ENCODE results near the gene CARMIL1.
"Not testable (repeated sequence)": the region's sequence is repeated elsewhere in the genome, so short reads cannot be mapped to it uniquely, and the experiment has no call there.

The CARMIL1 gene

DNA sequence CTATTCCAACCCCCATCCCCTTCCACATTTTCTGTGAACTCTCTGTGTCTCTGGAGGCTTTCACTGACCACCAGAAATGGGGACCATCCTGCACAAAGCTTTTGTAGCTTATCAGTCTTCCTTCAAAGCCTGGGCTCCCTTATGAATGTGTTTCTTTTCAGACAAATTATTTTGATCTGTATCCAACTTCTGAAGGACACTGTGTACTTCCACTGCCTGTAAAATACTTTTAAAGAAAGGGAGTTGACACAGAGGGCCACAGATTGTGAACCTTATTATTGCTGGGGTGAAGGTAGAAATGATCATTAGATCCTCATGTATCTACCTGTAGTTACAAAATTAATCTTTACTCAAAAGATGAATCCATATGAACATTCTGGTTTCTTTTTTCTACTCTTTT is 135.6 kb downstream of the CARMIL1 start:
- DNase-seq: no peak

DNA sequence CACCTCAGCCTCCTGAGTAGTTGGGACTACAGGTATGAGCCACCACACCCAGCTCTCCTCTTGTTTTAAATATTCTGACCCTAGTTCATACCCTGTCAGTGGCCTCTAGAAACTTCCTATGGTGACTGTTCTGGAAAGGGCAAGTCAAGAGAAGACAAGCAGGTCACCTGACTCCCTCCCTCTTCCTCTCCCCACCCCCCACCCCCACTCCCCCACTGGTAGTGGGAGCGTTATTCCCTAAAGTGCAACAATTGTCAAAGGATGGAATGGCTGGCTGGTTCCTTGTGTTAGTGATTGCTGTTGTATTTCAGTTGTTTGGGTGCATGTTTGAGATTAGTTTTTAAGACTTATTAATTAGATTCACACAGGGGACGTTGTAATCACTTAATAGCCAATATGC is 136.1 kb downstream of the CARMIL1 start:
- DNase-seq: no peak

DNA sequence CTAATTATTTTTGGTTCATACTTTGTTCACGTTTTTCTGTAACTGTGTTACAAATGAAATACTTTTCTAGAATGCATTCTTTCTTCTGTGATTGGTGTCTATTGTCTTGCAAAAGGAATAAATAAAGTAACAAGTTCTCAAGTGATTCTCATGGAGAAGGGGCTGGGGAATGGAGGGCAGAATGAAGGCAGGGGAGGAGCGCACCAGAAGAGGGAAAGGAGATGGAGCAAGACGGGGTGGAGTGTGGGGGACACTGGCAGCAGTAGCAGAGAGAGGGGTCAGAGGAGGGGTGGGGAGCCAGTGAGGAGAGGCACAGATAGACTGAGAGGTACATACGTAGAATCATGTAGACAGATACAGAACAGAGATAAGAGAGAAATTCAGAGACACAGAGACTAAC is 136.5 kb downstream of the CARMIL1 start:
- no peak for DNase-seq

DNA sequence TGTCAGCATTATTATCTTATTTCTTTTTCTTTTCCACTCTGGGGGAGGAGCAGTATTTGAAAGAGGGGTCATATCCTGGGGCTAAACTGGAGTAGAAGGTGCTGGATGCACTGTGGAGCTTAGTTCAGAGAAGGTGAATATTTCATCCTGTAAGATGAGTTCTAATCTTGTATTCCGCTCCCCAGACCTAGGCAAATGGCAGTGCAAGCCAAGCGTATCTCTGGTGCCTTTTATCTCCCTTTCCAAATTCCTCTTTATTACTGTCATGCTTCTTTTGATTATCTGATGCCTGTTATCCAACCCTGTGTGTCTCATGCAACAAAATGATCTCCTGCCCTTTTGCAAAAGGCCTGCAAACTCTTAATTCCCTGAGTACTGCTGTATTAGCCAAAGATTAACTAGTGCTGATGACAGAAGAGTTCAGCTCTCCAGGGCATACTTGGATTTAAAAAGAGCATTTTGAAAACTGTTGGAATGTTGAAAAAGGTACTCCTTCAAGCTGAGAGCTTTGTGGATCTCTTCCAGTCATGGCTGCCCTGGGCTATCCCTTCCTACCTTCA is 138.0 kb downstream of the CARMIL1 start:
- DNase-seq: no peak

DNA sequence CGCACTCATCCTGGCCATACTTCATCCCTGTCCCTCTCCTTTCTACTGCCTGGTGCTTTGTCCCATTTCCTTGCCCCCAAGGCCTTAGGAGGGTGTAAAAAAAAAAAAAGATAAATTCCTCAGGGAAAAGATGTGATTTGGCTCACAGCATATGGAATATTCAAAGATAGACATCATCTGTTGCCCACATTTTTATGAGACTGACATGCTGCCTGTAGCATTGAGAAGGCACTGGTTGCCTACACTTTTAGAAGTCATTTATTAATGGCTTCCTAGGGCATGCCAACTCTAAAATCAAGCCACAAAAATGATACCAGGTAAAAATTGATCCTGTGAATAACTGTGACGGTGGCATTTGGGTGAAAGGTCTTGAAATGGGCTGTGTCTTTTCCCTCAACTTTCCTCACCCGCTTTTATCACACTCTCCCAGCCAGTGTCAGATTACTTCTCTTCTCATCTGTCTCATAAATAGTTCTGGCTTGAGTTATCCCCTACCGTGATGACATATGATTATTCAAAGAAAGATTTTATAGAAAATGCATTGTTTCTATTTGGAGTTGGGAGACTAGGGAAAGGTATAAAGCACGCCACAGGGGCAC is 139.4 kb downstream of the CARMIL1 start:
- DNase-seq: no peak

DNA sequence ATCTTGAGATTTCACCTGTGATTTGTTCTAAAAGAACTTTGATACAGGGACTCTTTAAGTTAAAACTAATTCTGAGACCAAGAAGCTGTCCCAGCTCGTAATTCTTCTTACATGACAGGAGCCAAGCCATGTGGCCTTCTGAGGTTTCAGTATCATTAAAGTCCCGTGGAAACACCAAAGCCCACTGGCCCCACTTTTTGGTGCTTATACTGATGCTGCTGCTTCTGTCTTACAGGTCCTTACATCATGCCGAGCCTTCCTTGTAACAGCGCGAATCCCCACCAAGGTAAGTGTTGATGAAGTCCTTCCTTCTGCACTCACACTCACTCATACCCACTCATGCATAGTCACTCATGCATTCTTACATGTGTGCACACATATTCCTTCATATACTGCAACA is 140.7 kb downstream of the CARMIL1 start:
- no peak for DNase-seq

DNA sequence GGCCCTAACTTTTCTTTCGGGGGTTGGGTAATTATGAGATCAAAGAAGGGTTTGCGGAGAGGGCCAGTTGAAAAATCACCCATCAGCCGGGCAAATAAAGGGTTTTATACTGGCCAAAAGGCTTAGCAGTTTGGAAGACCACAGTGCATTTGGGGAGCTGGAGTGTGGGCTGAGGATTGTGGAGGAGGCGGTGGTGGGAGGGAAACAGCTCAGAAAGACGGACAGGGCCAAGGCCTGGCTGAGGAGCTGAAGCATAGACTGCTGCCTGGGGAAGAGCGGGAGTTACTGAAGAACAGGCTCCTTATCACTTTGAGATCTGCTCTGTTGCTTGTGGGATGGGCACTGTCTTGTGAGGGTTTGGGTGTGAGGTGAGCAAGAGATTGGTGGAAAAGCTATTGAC is 144.2 kb downstream of the CARMIL1 start:
- no peak for DNase-seq

DNA sequence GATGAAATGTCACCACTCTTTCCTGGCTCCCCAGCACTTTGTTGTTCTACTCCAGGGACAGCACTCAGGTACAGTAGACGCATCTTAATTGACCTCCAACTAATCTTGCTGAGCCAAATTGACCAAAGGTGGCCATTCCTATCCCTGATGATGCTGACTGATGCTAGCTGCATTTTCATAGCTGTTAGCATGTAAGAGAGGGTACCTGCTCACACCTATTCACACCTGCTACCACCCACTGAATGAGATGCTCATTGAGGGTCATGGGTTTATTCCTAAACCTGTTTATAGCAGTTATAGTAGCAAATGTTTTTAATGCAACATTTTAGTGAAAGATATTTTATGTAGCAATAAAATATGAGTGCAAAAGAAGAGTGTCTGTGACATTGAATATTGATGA is 145.1 kb downstream of the CARMIL1 start:
- no peak for DNase-seq

DNA sequence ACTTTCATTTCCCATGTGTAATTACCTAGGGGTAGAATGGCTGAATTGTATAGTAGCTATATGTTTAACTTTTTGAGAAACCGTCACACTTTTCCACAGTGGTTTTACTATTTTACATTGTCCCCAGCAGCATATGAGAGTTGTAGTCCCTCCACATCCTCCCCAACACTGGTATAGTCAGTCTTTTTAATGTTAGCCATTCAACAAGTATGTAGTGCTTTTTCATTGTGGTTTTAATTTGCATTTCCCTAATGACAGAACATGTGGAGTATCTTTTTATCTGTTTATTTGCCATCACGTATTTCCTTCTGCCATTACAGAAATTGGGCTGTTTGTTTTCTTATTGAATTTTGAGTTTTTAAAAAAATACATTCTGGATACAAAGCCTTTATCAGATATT is 148.4 kb downstream of the CARMIL1 start:
- DNase-seq: no peak

DNA sequence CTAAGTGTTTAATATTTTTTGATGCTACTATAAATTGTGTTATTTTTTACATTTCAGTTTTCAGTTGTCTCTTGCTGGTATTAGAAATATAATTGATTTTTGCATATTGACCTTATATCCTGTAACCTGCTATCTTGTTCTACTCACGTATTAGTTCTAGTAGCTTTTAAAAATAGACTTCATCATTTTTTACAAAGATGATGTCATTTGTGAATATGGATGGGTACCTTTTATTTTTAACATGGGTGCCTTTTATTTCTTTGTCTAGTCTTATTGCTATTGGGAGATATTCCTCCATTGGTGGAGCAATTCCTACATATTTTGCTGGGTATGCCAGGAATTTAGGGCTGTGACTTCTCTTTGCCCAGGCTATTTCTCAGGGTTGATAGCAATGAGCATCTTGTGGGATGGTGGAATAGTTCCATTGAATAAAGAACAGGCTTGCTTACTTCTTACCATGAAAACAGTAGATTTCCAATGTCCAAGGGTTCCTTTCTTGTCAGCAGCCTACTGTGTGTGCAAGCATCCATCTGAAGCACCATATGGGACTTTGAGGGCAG is 149.7 kb downstream of the CARMIL1 start:
- DNase-seq: no peak

DNA sequence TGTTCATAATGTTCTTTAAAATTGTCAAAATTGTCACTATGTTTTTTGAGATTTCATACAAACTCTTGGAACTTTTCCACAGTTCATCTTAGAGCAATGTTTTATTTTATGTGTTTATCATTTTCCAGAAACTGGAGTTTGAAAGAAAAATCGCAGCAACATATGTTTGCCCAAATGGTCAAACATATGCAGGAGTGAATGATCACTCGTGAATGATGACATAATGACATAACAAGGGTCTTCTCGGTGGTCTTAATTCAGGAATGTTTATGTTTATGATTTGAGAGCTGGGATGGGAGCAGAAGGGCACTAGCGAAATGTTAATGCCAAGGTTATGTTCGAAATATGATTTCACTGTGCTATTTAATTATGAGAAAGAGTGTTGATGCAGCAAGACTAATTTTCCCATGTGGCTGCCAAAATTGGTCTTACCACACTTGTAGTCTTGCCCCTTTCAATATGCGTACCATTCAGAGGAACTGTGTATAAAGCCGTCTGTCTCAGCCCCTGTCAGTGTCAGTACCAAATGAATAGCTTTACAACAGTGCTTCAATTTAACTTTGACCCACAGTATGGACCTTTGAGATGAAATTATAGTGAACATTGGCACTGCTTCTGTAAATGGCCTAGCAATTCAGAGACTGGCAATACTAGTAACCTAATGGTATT is 152.3 kb downstream of the CARMIL1 start:
- no peak for DNase-seq

DNA sequence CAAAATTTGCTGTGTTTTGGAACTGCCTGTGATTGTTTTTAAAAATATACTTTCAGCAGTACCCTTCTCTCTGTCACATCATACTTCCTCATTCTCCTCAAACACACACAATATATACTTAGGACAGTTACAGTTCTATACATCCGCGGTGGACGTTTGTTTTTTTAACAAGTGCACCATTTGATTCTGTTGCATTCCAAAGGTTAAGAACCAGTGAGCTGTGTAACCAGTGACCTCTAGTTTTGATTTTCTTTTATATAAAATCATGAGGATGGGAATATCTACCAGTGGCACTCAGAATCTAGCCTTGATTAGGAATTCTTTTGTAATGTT is 152.8 kb downstream of the CARMIL1 start:
- no peak for DNase-seq

DNA sequence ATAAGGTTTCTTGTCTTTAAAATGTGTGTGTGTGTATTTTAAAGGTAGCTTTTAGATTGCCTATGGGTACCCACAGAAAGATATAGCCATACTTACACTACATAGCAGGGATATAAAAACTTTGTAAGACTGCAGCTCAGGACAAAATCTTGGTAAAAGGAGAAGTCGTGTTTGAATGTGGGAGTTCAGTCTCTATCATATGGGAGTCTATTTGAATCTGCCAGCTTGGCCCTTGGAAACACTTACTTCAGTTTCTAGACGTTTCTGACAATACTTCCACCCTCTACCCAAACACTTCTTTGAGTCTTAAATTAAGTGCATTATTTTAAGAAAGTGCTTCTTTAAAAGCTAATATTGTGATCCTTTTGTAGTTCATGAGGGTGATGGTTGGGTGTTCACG is 155.7 kb downstream of the CARMIL1 start:
- no peak for DNase-seq

DNA sequence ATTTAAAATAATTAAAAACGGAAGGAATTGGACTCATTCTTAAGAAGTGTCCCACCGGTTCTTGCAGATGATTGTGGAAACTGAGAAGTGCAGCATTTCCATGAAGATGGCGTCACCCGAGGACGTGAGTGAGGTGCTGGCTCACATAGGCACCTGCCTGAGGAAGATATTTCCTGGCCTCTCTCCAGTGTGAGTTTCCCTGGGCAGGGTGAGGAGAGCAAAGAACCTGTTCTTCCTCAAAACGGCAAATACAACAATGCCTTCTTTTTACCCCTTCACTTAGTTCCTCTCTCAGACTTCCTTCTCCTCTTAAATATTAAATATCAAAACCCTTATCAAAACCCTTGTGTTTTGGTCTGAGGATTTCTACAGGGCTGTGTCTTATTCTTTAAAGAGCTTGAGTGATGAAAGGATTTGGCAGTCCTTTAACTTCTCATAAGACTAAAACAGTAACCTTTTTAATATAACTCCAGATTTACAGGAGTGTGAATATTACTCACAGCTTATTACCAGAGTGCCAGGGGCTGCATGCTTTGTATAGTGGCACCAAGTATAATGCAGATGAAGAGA is 156.3 kb downstream of the CARMIL1 start:
- no peak for DNase-seq

DNA sequence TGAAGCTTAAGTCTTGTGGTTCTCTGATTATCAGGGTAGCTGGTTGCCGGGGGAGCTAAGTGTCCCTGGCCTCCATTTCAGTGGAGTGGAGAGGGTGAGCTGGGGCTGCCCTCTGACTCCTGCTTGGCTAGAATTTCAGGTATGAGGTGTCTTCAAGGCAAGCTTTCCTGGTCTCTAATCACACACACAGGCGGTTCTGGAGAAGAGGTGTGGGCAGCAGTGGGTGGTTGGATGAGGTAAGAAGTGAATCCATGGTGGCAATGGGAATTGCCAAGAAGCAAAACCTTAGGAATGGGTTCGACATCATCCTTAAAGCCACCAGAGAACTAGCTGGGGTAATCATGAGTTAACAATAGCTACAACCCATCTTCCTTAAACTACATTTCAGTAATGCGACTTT is 157.6 kb downstream of the CARMIL1 start:
- no peak for DNase-seq

DNA sequence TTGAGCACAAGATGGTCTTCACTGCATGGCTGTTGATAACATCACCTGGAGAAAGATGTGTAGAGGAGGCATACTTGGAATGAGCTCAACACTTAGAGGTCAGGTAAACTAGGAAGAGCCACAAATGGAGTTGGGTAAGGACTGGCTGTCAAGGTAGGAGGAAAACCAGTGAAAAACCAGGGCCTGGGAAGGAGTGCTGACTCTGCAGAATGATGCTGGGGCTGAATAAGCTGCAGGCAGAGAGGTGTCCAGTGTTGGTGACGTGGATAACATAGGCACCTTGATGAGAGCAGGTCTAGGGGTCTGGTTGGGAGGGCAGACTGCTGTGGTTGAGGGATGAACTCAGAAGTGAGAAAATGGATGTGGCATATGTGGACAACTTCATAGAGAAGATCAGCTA is 160.2 kb downstream of the CARMIL1 start:
- DNase-seq: no peak

DNA sequence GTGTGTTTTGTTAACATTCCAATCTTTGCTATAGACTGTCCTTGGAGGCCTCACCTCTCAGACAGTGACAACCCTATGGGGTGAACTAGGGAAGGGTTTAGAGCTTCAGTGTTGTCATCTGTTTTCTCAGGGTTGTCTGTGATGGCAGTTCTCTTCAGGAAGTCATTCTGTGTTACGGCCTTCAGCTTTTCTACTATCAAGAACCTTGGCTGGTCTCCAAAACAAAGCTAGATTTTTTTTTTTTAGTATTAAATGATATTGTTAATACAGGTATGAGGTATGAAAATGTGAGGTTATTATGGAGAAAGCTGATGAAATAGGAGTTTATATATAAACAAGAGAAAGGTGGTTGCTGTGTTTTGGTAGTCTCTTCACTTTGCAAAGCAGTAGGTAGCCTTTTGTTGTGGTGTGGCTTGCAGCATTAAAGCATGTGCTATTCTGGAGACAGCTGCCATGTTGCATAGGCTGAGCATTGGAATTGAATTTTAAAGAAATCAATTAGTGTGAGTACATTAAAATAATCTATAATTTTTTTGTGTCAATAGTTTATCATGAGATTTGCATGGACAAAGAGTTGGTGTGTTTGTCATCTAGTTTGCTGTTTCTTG is 162.6 kb downstream of the CARMIL1 start:
- DNase-seq: no peak

DNA sequence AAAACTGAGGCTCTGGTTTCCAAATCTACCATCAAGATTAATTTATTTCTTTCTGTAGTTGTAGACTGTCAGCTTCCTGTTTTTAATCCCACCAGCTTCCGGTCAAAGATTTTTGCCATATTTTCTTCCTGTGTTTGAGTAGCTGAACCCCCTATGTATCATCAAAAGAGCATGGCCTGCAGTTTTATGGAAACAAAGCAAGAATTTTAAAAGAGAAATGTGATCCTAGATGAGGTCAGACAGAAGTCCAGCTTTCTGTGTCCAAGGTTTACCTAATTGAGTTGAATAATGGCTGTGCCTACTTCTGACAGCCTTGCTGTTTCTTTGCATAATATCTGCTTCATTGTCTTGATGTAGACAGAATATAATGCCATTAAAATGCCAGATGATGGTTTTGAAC is 163.7 kb downstream of the CARMIL1 start:
- no peak for DNase-seq

DNA sequence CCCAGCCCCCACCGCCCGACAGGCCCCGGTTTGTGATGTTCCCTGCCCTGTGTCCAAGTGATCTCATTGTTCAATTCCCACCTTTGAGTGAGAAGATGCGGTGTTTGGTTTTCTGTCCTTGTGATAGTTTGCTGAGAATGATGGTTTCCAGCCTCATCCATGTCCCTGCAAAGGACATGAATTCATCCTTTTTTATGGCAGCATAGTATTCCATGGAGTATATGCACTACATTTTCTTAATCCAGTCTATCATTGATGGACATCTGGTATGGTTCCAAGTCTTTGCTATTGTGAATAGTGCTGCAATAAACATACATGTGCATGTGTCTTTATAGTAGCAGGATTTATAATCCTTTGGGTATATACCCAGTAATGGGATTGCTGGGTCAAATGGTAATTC is 165.3 kb downstream of the CARMIL1 start:
- DNase-seq: not testable (repeated sequence)

DNA sequence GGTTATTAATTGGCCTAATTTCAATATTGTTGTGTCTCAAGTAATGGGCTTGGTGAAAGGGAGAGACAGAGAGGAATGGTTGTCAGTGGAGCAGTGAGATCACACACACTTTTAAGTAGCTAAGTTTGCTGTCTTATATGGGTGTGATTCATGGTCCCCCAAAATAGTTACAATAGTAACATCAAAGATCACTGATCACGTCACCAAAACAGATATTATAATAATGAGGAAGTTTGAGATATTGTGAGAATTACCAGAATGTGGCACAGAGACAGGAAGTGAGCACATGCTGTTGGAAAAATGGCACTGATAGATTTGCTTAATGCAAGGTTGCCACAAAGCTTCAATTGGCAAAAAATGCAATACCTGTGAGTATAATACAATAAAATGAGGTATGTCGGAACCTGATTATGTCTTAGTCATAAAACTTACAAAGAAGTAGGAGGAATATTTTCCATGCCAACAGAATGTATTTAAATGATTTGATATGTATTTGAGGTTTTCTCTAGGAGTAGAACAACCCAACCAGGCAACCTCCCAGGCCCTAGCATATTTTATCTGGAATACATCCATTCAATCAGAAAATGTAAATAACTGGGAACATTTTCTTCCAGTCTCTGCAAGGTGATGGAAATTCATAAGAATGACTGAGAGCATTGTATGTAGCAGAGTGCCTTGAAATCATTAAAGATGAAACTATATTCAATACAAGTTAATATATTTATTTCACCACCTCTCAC is 167.8 kb downstream of the CARMIL1 start:
- no peak for DNase-seq

DNA sequence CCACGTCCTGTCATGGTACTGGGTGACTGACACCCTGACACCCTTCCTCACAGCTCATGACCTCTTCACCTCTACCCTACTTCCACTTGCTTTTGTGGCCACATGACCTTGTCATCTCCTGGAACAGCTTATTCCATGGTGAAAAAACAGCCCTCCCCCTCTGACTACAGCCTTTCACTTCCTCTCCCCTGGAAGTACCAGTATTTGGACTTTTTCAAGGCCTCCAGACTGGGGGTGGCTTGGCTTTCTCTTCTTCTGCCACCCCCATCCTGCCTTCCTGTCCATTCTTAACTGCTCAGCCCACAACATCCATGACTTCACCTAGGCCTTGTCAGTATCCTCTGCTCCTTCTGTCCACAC is 168.4 kb downstream of the CARMIL1 start:
- DNase-seq: no peak

DNA sequence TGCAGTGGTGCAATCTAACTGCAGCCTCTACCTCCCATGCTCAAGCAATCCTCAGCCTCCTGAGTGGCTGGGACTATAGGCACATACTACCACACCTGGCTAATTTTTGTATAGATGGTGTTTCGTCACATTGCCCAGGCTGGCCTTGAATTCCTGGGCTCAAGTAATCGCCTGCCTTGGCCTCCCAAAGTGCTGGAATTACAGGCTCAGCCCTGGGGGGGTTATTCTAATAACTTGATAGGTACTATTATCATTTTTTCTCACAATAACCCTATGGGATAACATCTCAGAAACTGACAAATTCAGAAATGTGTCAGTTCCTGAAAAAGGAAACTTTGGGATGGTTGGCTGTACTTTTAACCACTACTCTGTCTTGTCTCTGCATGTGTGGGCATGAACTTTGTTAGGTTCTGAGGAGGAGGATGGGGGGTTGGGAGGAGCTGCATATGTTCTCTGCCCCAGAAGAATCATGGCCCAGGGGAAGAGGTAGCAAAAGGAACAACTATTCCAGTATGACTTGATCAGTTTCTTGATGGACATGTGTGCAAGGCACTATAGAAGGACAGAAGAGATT is 169.9 kb downstream of the CARMIL1 start:
- DNase-seq: no peak

DNA sequence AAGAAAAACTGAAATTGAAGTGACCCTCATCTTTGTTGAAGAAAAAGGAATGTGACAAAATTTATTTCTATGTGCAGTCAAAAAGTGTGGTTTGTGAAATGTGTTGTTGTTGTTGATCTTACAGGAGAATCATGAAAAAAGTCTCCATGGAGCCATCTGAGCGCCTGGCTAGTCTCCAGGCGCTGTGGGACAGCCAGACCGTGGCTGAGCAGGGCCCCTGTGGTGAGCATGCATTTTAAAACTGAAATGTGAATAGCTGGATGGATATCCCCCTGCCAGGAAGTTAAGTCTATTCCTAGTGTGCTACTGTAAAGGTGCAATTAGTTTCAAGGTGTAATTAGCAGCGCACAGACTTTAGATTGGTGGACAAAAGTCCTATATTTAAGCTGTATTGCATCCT is 170.6 kb downstream of the CARMIL1 start:
- DNase-seq: no peak
